ENCODE measurements around the gene MAP2K5.

Gene MAP2K5

GRCh38 chr15:67826717-67827561 lies 284.4 kb downstream of the MAP2K5 start:
- Mint-ChIP-seq H3K9me3 (peaks cover 2% of the 10 kb centered on the region), H3K27me3 (ENCODE audit: low read depth) (peaks cover 85% of the 10 kb centered on the region), H3K4me3 (no peak overlapping the region), H3K36me3 (ENCODE audit: low read depth) (no peaks in the 10 kb centered on the region), H3K27ac (no peak overlapping the region), H3K4me1 (peaks cover 37% of the 10 kb centered on the region)
- TF ChIP-seq CTCF (IDR thresholded peaks at IDR 0.05; ENCODE audit: unreplicated experiment in 3 of 3): no peak

GRCh38 chr15:67827562-67828277 lies 285.2 kb downstream of the MAP2K5 start:
- no peaks in the 10 kb centered on the region for H3K36me3 Mint-ChIP-seq (ENCODE audit: low read depth)
- no peak overlapping the region for H3K27ac Mint-ChIP-seq
- H3K4me3 Mint-ChIP-seq: peak overlapping the region in 1 of 3 experiments; percentile 44
- no peak for TF ChIP-seq CTCF (IDR thresholded peaks at IDR 0.05; ENCODE audit: unreplicated experiment in 3 of 3)
- H3K27me3 Mint-ChIP-seq (ENCODE audit: low read depth): peaks cover 85% of the 10 kb centered on the region
- peaks cover 2% of the 10 kb centered on the region for H3K9me3 Mint-ChIP-seq
- H3K4me1 Mint-ChIP-seq: peaks cover 38% of the 10 kb centered on the region

GRCh38 chr15:67828278-67828968 lies 285.9 kb downstream of the MAP2K5 start:
- Mint-ChIP-seq H3K27ac (no peak overlapping the region), H3K27me3 (ENCODE audit: low read depth) (peaks cover 87% of the 10 kb centered on the region), H3K4me3 (peak overlapping the region; percentile 44 to 57 (median 53)), H3K9me3 (peaks cover 2% of the 10 kb centered on the region), H3K4me1 (peaks cover 43% of the 10 kb centered on the region), H3K36me3 (ENCODE audit: low read depth) (no peaks in the 10 kb centered on the region)
- TF ChIP-seq CTCF (IDR thresholded peaks at IDR 0.05; ENCODE audit: unreplicated experiment in 3 of 3): no peak

GRCh38 chr15:67828969-67829646 lies 286.6 kb downstream of the MAP2K5 start:
- Mint-ChIP-seq H3K4me3 (peak overlapping the region; percentile 44 to 56 (median 56)), H3K27ac (no peak overlapping the region), H3K27me3 (ENCODE audit: low read depth) (peaks cover 87% of the 10 kb centered on the region), H3K36me3 (ENCODE audit: low read depth) (no peaks in the 10 kb centered on the region), H3K4me1 (peaks cover 41% of the 10 kb centered on the region), H3K9me3 (peaks cover 2% of the 10 kb centered on the region)
- TF ChIP-seq CTCF (IDR thresholded peaks at IDR 0.05; ENCODE audit: unreplicated experiment in 3 of 3): no peak

- peaks cover 41% of the 10 kb centered on the region for H3K4me1 Mint-ChIP-seq
- H3K27ac Mint-ChIP-seq: no peak overlapping the region
- no peaks in the 10 kb centered on the region for H3K36me3 Mint-ChIP-seq (ENCODE audit: low read depth)
- H3K27me3 Mint-ChIP-seq (ENCODE audit: low read depth): peaks cover 87% of the 10 kb centered on the region
- H3K4me3 Mint-ChIP-seq: peak overlapping the region in 2 of 3 experiments; percentile 42 to 44
- TF ChIP-seq CTCF (IDR thresholded peaks at IDR 0.05; ENCODE audit: unreplicated experiment in 3 of 3): no peak
- peaks cover 2% of the 10 kb centered on the region for H3K9me3 Mint-ChIP-seq
Observed at GRCh38 chr15:67829647-67830504, 287.4 kb downstream of the MAP2K5 start.
